Measurements from ENCODE around the gene NR4A3.

DNA sequence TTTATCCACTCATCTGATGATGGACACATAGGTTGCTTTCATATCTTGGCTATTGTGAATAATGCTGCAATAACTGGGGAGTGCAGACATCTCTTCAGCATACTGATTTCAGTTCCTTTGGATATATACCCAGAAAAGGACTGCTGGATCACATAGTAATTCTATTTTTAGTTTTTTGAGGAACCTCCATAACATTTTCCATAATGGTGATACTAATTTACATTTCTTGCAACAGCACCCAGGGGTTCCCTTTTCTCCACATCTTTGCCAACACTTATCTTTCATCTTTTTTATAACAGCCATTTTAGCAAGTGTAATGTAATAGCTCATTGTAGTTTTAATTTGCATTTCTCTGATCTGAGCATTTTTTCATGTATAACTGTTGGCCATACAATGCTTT is 34.1 kb upstream of the NR4A3 start:
- TF ChIP-seq TCF12 (IDR thresholded peaks at IDR 0.05; ENCODE audit: low read depth) = no peak
- TF ChIP-seq, protein P1, sequence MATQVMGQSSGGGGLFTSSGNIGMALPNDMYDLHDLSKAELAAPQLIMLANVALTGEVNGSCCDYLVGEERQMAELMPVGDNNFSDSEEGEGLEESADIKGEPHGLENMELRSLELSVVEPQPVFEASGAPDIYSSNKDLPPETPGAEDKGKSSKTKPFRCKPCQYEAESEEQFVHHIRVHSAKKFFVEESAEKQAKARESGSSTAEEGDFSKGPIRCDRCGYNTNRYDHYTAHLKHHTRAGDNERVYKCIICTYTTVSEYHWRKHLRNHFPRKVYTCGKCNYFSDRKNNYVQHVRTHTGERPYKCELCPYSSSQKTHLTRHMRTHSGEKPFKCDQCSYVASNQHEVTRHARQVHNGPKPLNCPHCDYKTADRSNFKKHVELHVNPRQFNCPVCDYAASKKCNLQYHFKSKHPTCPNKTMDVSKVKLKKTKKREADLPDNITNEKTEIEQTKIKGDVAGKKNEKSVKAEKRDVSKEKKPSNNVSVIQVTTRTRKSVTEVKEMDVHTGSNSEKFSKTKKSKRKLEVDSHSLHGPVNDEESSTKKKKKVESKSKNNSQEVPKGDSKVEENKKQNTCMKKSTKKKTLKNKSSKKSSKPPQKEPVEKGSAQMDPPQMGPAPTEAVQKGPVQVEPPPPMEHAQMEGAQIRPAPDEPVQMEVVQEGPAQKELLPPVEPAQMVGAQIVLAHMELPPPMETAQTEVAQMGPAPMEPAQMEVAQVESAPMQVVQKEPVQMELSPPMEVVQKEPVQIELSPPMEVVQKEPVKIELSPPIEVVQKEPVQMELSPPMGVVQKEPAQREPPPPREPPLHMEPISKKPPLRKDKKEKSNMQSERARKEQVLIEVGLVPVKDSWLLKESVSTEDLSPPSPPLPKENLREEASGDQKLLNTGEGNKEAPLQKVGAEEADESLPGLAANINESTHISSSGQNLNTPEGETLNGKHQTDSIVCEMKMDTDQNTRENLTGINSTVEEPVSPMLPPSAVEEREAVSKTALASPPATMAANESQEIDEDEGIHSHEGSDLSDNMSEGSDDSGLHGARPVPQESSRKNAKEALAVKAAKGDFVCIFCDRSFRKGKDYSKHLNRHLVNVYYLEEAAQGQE (IDR thresholded peaks at IDR 0.05; ENCODE audit: low read depth) = no peak
- TF ChIP-seq CEBPB (IDR thresholded peaks at IDR 0.05) = no peak
- TF ChIP-seq TAF1 (IDR thresholded peaks at IDR 0.05; ENCODE audit: low read depth) = no peak
- no peak for TF ChIP-seq EP300 (IDR thresholded peaks at IDR 0.05; ENCODE audit: borderline replicate concordance)
- TF ChIP-seq, protein P2, sequence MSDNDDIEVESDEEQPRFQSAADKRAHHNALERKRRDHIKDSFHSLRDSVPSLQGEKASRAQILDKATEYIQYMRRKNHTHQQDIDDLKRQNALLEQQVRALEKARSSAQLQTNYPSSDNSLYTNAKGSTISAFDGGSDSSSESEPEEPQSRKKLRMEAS (IDR thresholded peaks at IDR 0.05) = no peak
- no peak for TF ChIP-seq EGR1 (IDR thresholded peaks at IDR 0.05)
- TF ChIP-seq, protein P3, sequence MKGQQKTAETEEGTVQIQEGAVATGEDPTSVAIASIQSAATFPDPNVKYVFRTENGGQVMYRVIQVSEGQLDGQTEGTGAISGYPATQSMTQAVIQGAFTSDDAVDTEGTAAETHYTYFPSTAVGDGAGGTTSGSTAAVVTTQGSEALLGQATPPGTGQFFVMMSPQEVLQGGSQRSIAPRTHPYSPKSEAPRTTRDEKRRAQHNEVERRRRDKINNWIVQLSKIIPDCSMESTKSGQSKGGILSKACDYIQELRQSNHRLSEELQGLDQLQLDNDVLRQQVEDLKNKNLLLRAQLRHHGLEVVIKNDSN (IDR thresholded peaks at IDR 0.05) = no peak
- no peak for TF ChIP-seq YY1 (IDR thresholded peaks at IDR 0.05; ENCODE audit: low read depth)

All from Ishikawa (cell line).